HG03571 (cell line): ENCODE measurements around the gene ATXN7L3.
"Not testable (repeated sequence)": the region's sequence is repeated elsewhere in the genome, so short reads cannot be mapped to it uniquely, and the experiment has no call there.

Experiments used
- ATAC-seq: cut with Tn5 transposase; IDR thresholded peaks from one replicate; pipeline ENCODE4 v1.9.1; 2021; ENCODE audit not compliant: unreplicated experiment

Gene ATXN7L3, protein sequence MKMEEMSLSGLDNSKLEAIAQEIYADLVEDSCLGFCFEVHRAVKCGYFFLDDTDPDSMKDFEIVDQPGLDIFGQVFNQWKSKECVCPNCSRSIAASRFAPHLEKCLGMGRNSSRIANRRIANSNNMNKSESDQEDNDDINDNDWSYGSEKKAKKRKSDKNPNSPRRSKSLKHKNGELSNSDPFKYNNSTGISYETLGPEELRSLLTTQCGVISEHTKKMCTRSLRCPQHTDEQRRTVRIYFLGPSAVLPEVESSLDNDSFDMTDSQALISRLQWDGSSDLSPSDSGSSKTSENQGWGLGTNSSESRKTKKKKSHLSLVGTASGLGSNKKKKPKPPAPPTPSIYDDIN

DNA sequence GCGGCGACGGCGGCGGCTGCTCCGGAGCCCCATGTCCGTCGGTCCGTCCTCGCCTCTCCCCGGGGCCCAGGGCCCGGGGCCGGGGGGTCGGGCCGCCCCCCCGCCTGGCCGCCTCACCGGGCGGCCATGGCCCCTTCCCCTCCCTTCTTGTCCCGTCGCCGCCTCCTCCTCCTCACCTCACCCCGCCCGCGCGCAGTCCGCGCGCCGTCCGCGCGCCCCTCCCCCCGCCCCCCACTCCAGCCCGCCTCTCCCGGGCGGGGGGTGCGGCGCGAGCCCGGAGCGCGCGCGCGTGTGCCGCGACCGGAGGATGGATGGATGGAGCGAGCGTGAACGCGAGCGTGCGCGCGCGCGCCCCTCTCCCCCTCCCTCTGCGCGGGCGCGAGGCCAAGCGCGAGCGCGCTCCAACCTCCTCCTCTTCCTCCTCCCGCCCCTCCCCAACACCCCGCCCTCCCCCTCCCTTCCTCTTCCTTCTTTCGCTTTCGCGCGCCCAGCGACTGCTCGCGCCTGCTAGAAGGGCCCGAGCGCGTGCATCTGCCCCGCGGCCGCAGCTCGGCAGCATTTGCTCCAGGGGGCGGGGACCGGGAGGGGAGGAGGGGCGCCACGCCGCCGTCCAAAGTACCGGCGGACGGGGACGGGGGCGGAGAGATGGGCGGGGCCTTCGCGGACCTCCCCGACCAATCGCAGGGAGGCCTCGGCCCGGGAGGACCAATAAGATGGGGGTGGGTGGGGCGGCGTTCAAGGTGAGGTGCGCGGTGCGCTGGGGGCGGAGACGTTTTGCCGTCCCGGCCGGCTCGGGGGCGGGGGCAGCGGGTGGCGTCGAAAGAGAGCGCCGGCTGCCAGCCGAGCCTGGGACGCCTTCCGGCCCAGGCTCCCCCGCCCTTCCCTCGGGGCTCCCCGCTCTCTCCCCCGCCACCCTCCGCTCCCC lies at the start of gene ATXN7L3:
Gene ATXN7L3, minus strand, starts transcription at position 332 of the 925 bp plus-strand sequence. CDS start 1,814 bp downstream, outside the sequence.
- ATAC-seq, result peak; percentile 62

- ATAC-seq, result no peak
Measured at GRCh38 chr17:44247876-44248736, 48.4 kb upstream of the ATXN7L3 start.

DNA sequence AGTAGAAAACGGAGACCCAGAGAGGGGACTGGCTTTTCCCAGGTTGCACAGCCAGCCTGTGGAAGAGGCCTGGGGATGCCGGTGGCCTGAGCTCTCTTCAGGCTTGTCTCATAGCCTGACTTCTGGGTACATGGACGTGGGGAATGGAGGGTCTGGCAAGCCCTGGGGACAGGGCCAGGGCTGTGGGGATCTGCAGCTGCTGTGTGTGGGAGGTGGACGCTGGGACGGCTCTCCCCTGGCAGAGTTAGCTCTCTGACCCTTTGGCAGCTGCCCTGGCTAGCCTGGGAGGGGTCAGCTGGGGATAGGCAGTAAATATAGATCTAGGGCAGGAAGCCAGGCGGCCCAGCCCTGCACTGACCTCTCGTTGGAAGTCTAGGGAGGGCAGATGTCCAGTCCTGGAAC lies 47.8 kb upstream of the ATXN7L3 start:
- ATAC-seq, result no peak

GRCh38 chr17:44241106-44241624 lies 41.5 kb upstream of the ATXN7L3 start:
- no peak for ATAC-seq

- ATAC-seq, result not testable (repeated sequence)
Measured at GRCh38 chr17:44237886-44238285, 38.2 kb upstream of the ATXN7L3 start.

DNA sequence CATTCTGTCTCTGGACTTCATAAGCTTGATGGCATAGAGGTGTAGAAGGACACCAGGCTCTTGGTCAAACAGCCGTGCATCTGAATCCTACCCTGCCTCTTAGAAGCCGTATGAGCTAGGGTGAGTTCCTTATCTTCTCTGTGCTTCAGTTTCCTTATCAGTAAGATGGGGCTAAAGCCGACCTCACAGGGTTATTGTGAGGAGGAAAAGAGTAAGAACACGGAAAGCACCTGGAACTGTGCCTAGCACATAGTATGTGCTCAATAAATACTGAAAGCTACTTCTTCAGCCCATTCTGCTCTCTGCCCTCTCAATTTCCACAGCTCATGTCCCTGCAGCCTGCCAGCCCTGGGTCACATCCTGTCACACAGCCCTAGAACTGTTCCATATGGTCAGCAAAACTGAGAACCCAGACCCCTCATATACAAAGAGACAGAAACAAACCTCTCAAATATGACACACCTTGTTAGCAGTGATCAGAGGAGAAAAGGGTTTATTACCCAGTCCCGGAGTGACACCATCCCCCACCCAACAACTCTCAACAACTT lies 36.8 kb upstream of the ATXN7L3 start:
- no peak for ATAC-seq

DNA sequence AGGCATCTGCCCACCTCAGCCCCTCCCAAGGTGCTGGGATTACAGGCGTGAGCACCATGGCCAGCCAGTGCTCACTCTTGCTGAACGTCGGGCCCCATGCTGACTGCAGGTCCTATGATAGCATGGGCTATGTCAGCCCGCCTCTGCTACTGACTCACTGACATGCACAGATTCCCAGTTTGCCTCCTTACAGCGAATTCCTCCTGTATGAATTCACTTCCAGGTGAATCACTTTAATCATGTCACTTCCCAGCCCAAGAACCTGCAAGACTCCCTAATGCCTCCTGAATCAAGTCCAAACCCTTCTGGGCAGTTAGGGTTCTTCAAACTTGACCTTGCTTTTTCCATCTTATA lies 35.9 kb upstream of the ATXN7L3 start:
- no peak for ATAC-seq

DNA sequence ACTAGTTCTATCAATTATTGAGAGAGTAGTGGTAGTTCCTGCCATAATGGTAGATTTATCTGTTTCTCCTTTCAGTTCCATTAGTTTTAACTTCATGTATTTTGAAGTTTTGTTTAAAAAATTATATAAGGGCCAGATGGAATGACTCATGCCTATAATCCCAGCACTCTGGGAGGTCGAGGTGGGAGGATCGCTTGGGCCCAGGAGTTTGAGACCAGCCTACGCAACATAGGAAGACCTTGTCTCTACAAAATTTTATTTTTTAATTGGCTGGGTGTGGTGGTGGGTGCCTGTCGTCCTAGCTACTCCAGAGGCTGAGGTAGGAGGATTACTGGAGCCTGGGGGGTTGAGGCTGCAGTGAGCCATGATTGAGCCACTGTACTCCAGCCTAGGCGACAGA lies 33.9 kb upstream of the ATXN7L3 start:
- ATAC-seq, result no peak

DNA sequence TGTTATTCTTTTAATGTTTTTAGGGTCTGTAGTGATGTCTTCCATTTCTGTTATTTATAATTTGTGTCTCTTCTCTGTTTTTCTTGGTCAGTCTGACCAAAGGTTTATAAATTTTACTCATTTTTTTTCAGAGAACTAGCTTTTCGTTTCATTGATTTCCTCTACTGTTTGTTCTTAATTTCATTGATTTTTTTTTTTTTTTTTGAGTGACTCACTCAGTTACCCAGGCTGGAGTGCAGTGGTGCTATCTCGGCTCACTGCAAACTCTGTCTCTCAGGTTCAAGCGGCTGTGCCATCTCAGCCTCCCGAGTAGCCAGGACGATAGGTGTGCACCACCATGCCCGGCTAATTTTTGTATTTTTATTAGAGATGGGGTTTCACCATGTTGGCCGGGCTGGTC lies 32.4 kb upstream of the ATXN7L3 start:
- no peak for ATAC-seq

DNA sequence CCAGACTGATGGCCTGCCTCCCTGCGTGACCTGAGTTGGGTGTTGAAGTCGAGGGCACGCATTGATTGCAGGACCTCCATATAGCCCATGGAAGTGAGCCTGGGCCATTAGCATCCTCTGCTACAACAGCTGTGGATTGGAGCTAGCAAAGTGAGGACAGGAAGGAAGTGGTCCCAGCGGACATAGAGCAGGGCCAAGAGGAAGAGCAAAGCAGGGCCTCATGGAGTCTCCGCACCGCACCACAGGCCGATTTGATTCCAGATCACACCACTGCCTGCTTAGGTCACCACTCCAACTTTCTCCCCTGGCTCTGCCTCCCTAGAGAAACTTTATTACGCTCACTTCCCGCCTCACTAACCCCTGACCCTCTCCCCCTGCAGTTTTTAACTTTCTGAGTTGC lies 30.5 kb upstream of the ATXN7L3 start:
- ATAC-seq, result no peak

DNA sequence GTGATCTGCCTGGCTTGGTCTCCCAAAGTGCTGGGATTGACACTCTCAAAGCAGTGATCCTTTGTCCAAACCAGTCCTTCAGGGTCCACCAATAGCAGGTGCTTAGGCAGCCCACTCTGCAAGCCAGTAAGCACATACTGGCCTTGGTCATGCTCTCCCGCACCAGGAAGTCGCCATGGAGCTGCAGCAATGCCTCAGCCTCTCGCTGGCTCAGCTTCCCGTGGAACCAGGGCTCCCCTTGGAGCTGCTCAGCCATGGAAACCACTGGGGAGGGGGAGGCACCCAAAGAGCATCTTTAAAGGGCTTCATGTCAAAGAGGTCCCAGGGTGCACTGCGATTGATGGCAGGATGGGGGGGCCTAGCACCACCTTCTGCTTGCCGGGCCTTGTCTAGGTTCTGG lies 29.4 kb upstream of the ATXN7L3 start:
- no peak for ATAC-seq

- ATAC-seq, result no peak
Measured at GRCh38 chr17:44223541-44224071, 23.9 kb upstream of the ATXN7L3 start.

- ATAC-seq, result no peak
Measured at GRCh38 chr17:44222112-44222869, 22.6 kb upstream of the ATXN7L3 start.

- ATAC-seq, result no peak
Measured at GRCh38 chr17:44221862-44222111, 22.1 kb upstream of the ATXN7L3 start.

DNA sequence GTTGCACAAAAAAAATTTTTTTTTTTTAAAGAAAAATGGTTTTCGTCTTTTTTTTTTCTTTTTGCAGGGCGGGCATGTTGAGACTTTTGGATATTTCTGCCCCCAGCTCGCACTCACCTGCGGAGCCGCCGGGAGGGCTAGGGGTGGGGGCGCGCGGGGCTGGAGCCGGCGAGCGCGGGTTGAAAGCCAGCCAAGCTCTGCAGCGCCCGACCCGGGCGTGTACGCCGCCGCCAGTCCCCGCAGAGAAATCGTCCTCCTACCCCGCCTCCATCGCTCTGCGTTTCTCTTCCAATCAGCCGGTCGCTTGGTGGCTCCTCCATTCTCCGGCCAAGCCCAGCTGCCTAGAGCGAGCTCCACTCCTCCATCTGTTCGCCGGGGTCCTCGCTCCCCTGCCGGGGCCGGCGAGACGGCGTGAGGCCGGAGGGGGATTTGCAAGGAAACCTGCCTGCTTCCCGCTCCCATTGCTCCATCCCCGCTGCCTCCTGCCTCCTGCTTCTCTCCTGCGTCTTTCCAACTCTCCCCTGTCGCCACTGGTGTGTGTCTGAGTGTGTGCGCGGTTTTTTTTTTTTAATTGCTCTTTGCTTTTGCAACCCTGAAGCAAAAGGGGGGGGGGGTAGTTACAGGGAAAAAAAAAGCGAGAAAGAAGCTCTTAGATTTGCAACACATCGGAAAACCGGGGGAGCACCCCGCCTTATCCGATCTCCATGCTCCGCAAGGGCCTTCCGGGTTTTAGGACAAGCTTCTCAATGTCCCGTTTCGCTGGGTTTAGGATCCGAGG lies 21.6 kb upstream of the ATXN7L3 start:
- no peak for ATAC-seq

- no peak for ATAC-seq
Measured at GRCh38 chr17:44220213-44221083, 20.8 kb upstream of the ATXN7L3 start.

DNA sequence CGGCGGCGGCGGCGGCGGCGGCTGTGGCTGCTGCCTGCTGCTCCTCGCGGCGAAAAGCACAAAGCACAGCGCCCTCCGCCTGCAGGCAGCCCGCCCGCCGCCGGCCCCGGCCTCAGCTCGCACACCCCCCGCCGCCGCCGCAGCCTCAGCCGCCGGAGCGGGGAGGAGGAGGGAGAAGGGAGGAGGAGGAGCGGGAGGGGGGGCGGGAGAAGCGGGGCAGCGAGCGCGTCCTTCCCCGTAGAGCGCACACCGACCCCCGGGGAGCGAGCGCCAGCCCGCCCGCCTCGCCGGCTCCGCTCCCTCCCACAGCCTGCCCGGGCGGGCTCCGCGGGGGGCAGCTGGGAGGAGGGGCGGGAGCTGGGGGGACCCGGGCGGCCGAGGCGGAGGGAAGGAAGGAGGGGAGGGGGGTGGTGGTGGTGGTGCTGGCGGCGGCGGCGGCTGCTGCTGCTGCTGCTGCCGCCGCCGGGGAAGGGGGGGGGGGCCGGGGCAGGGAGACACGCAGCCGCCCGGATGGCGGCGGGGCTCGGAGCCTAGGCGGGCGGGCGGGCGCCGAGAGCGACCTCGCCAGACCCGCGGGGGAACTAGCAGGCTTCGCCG lies 20.0 kb upstream of the ATXN7L3 start, which contains the start of gene UBTF:
Gene UBTF, minus strand, starts transcription at position 60 of the 597 bp plus-strand sequence. CDS start 1,446 bp downstream, outside the sequence.
- peak; percentile 12 for ATAC-seq
